Stimulated activated naive CD8-positive, alpha-beta T cell treated with anti-CD3 and anti-CD28 coated beads, Interleukin-15, Interleukin-2, amounts not matched to agents 100 ng/mL and 50 ng/mL, for 24 hours (primary cell): ENCODE data around the gene CDYL2.
"Not testable (repeated sequence)": the region's sequence is repeated elsewhere in the genome, so short reads cannot be mapped to it uniquely, and the experiment has no call there.

Experiments
- H3K27ac Mint-ChIP-seq: one replicate; pipeline ENCODE4 v1.8.0; 2021; ENCODE audit warnings: mild to moderate bottlenecking, mixed read lengths
- H3K27me3 Mint-ChIP-seq: one replicate; pipeline ENCODE4 v1.8.0; 2021; ENCODE audit warnings: mixed read lengths
- H3K36me3 Mint-ChIP-seq: one replicate; pipeline ENCODE4 v1.8.0; 2021; ENCODE audit warnings: low read depth, mixed read lengths
- H3K4me1 Mint-ChIP-seq: one replicate; pipeline ENCODE4 v1.8.0; 2021; ENCODE audit warnings: low read depth, mixed read lengths
- H3K4me3 Mint-ChIP-seq: one replicate; pipeline ENCODE4 v1.8.0; 2021; ENCODE audit warnings: mild to moderate bottlenecking, mixed read lengths
- H3K9me3 Mint-ChIP-seq: one replicate; pipeline ENCODE4 v1.8.0; 2021; ENCODE audit warnings: mixed read lengths

Gene CDYL2

GRCh38 chr16:80825365-80825758 is 21.0 kb upstream of the CDYL2 start:
- H3K27me3 Mint-ChIP-seq = peaks cover 4% of the 10 kb centered on the region
- H3K9me3 Mint-ChIP-seq = no peaks in the 10 kb centered on the region
- no peaks in the 10 kb centered on the region for H3K4me1 Mint-ChIP-seq
- H3K4me3 Mint-ChIP-seq = no peak overlapping the region
- no peak overlapping the region for H3K27ac Mint-ChIP-seq
- no peaks in the 10 kb centered on the region for H3K36me3 Mint-ChIP-seq

GRCh38 chr16:80824623-80825364 is 20.4 kb upstream of the CDYL2 start:
- Mint-ChIP-seq H3K4me3 (no peak overlapping the region), H3K9me3 (no peaks in the 10 kb centered on the region), H3K27ac (no peak overlapping the region), H3K36me3 (no peaks in the 10 kb centered on the region), H3K27me3 (peaks cover 3% of the 10 kb centered on the region), H3K4me1 (no peaks in the 10 kb centered on the region)

- no peaks in the 10 kb centered on the region for H3K36me3 Mint-ChIP-seq
- peaks cover 16% of the 10 kb centered on the region for H3K27me3 Mint-ChIP-seq
- H3K4me3 Mint-ChIP-seq = no peak overlapping the region
- no peak overlapping the region for H3K27ac Mint-ChIP-seq
- H3K9me3 Mint-ChIP-seq = no peaks in the 10 kb centered on the region
- H3K4me1 Mint-ChIP-seq = no peaks in the 10 kb centered on the region
These were observed 15.6 kb upstream of the CDYL2 start for GRCh38 chr16:80819988-80820387.

- H3K27ac Mint-ChIP-seq = no peak overlapping the region
- H3K9me3 Mint-ChIP-seq = peaks cover 3% of the 10 kb centered on the region
- H3K27me3 Mint-ChIP-seq = peaks cover 16% of the 10 kb centered on the region
- H3K4me1 Mint-ChIP-seq = no peaks in the 10 kb centered on the region
- H3K4me3 Mint-ChIP-seq = no peak overlapping the region
- no peaks in the 10 kb centered on the region for H3K36me3 Mint-ChIP-seq
These were observed 12.0 kb upstream of the CDYL2 start for GRCh38 chr16:80816356-80816755.

- not testable (repeated sequence) for H3K4me3 Mint-ChIP-seq, H3K9me3 Mint-ChIP-seq, H3K27ac Mint-ChIP-seq, H3K36me3 Mint-ChIP-seq, H3K4me1 Mint-ChIP-seq
- H3K27me3 Mint-ChIP-seq = peaks cover 16% of the 10 kb centered on the region
These were observed 10.9 kb upstream of the CDYL2 start for GRCh38 chr16:80815278-80815677.

GRCh38 chr16:80812593-80812992 is 8.2 kb upstream of the CDYL2 start:
- H3K4me3 Mint-ChIP-seq = no peak overlapping the region
- peaks cover 8% of the 10 kb centered on the region for H3K27me3 Mint-ChIP-seq
- no peaks in the 10 kb centered on the region for H3K36me3 Mint-ChIP-seq
- H3K9me3 Mint-ChIP-seq = peaks cover 3% of the 10 kb centered on the region
- H3K27ac Mint-ChIP-seq = peak overlapping the region; percentile 28
- no peaks in the 10 kb centered on the region for H3K4me1 Mint-ChIP-seq

- peaks cover 10% of the 10 kb centered on the region for H3K9me3 Mint-ChIP-seq
- H3K36me3 Mint-ChIP-seq = no peaks in the 10 kb centered on the region
- peaks cover 19% of the 10 kb centered on the region for H3K27me3 Mint-ChIP-seq
- H3K27ac Mint-ChIP-seq = no peak overlapping the region
- H3K4me1 Mint-ChIP-seq = peaks cover 21% of the 10 kb centered on the region
- no peak overlapping the region for H3K4me3 Mint-ChIP-seq
These were observed 5.0 kb upstream of the CDYL2 start for GRCh38 chr16:80809366-80809765.

GRCh38 chr16:80807906-80808305 is 3.5 kb upstream of the CDYL2 start:
- Mint-ChIP-seq H3K4me1 (peaks cover 23% of the 10 kb centered on the region), H3K36me3 (no peaks in the 10 kb centered on the region), H3K9me3 (peaks cover 10% of the 10 kb centered on the region), H3K27me3 (peaks cover 19% of the 10 kb centered on the region), H3K4me3 (no peak overlapping the region), H3K27ac (no peak overlapping the region)

- peaks cover 7% of the 10 kb centered on the region for H3K9me3 Mint-ChIP-seq
- H3K4me3 Mint-ChIP-seq = peak overlapping the region; percentile 53
- peak overlapping the region; percentile 63 for H3K27ac Mint-ChIP-seq
- peaks cover 5% of the 10 kb centered on the region for H3K36me3 Mint-ChIP-seq
- H3K27me3 Mint-ChIP-seq = peaks cover 22% of the 10 kb centered on the region
- H3K4me1 Mint-ChIP-seq = peaks cover 33% of the 10 kb centered on the region
These were observed 2.5 kb upstream of the CDYL2 start for GRCh38 chr16:80806927-80807340.

- Mint-ChIP-seq H3K4me3 (peak overlapping the region; percentile 53), H3K27ac (peak overlapping the region; percentile 17), H3K27me3 (peaks cover 24% of the 10 kb centered on the region), H3K9me3 (peaks cover 7% of the 10 kb centered on the region), H3K4me1 (peaks cover 35% of the 10 kb centered on the region), H3K36me3 (peaks cover 5% of the 10 kb centered on the region)
These were observed 1.9 kb upstream of the CDYL2 start for GRCh38 chr16:80806289-80806688.

- peak overlapping the region; percentile 84 for H3K27ac Mint-ChIP-seq
- peaks cover 24% of the 10 kb centered on the region for H3K27me3 Mint-ChIP-seq
- peaks cover 35% of the 10 kb centered on the region for H3K4me1 Mint-ChIP-seq
- peak overlapping the region; percentile 91 for H3K4me3 Mint-ChIP-seq
- H3K9me3 Mint-ChIP-seq = peaks cover 7% of the 10 kb centered on the region
- peaks cover 5% of the 10 kb centered on the region for H3K36me3 Mint-ChIP-seq
These were observed 307 bp downstream of the CDYL2 start for GRCh38 chr16:80804056-80804525.

- H3K4me1 Mint-ChIP-seq = peaks cover 35% of the 10 kb centered on the region
- H3K27me3 Mint-ChIP-seq = peaks cover 24% of the 10 kb centered on the region
- peak overlapping the region; percentile 46 for H3K27ac Mint-ChIP-seq
- peak overlapping the region; percentile 91 for H3K4me3 Mint-ChIP-seq
- H3K36me3 Mint-ChIP-seq = peaks cover 5% of the 10 kb centered on the region
- peaks cover 7% of the 10 kb centered on the region for H3K9me3 Mint-ChIP-seq
These were observed 901 bp downstream of the CDYL2 start for GRCh38 chr16:80803339-80804055.

- peaks cover 5% of the 10 kb centered on the region for H3K36me3 Mint-ChIP-seq
- H3K27ac Mint-ChIP-seq = no peak overlapping the region
- H3K9me3 Mint-ChIP-seq = peaks cover 7% of the 10 kb centered on the region
- peak overlapping the region; percentile 44 for H3K4me3 Mint-ChIP-seq
- H3K27me3 Mint-ChIP-seq = peaks cover 24% of the 10 kb centered on the region
- peaks cover 35% of the 10 kb centered on the region for H3K4me1 Mint-ChIP-seq
These were observed 1.5 kb downstream of the CDYL2 start for GRCh38 chr16:80802902-80803301.

GRCh38 chr16:80802138-80802537 is 2.3 kb downstream of the CDYL2 start:
- Mint-ChIP-seq H3K9me3 (peaks cover 7% of the 10 kb centered on the region), H3K27ac (no peak overlapping the region), H3K27me3 (peaks cover 24% of the 10 kb centered on the region), H3K36me3 (peaks cover 5% of the 10 kb centered on the region), H3K4me1 (peaks cover 31% of the 10 kb centered on the region), H3K4me3 (peak overlapping the region; percentile 35)

GRCh38 chr16:80794071-80794470 is 10.3 kb downstream of the CDYL2 start:
- no peaks in the 10 kb centered on the region for H3K4me1 Mint-ChIP-seq
- no peaks in the 10 kb centered on the region for H3K27me3 Mint-ChIP-seq
- no peaks in the 10 kb centered on the region for H3K36me3 Mint-ChIP-seq
- no peak overlapping the region for H3K4me3 Mint-ChIP-seq
- H3K27ac Mint-ChIP-seq = no peak overlapping the region
- no peaks in the 10 kb centered on the region for H3K9me3 Mint-ChIP-seq
